NCI-H82 (cell line): ENCODE measurements around the gene SHISA8.
"Not testable (repeated sequence)": the region's sequence is repeated elsewhere in the genome, so short reads cannot be mapped to it uniquely, and the experiment has no call there.

Experiments
- DNase-seq: peaks from one replicate; lab custom pipeline; 2025; lab: John Stamatoyannopoulos, UW

The SHISA8 gene

DNA sequence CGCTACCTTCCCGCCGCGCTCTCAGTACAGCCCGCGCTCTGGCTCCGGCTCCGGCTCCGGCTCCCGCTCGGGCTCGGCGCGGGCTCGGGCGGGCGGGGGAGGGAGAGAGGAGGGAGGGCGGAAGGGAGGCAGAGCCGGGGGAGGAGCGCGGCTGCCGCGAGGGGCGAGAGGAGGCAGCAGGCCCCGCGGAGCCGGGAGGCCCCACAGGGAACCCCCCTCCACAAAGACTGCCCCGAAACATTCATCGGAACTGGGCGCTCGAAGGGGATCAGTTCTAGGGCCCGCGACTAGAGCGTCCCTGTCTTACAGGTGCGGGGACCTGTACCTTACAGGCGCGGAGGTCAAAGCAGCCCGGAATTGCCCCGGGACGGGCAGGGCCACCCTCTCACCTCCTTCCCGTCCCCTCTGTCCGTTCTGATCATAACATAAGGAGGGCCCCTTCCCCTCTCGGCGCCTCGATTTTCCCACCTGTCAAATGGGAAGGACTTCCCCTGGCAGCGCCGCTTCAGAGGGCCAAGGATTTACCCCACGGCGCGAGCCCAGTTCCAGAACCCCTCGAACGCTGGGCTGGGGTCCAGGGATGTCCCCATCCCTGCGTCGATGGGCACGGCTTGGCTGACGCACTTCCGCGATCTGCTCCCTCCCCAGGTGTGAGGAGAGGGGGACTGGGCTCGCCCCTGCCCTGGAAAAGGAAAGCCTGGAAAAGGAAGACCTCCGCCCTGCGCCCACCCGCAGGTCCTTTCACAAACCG lies at the start of gene SHISA8:
SHISA8 (minus strand) TSS at position 40 of the 751 bp plus-strand sequence. CDS start 407 bp downstream, outside the sequence.
- peak; percentile 26 for DNase-seq

DNA sequence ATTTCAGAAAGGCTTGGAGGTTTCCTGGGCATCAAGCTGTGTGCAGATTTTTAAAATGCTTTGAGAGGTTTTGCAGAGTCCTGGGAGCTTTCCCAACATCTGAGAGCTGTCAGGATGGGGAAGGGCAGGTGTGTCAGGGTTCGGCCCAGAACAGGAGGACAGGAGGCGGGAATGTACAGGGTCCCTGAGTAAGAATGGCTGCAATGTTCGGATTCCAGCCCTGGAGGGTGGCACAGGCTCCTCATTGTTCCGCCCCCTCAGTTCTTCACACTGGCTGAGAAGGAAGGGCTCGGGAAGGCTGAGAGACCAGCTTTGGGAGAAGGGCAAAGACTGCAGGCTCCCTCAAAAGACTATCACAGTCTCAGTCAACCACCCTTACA lies 49.2 kb upstream of the SHISA8 start:
- no peak for DNase-seq

GRCh38 chr22:41963453-41964111 lies 48.7 kb upstream of the SHISA8 start:
- peak; percentile 50 for DNase-seq

DNA sequence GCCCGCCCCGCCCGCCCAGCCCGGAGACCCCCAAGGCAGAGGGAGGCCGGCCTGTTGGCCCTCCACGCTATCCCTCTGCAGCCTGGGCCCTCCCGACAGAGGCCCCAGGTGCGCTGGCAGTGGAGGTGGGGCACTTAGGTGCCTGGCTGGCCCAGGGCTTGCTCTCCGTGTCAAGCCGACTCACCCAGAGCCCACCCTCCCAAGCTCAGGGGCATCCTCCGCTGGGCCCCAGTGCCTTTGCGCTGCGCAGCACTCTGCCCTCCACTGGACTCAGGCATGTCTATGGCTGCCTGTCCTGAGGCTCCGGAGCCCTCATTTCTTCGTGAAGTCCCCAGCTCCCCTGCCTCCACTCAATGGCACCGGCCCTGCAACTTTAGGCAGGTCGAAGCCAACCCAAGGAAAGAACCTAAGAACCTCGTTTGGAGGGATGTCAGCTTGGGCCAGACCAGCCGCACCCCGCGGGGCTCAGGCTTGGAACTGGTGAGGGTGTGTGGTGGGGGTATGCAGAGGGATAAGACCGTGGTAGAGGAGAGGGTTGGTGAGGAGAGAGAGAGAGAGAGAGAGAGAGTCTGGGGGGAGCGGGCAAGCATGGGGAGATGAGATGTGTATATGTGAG lies 43.2 kb upstream of the SHISA8 start:
- no peak for DNase-seq

GRCh38 chr22:41952713-41953112 lies 37.8 kb upstream of the SHISA8 start:
- DNase-seq = no peak

GRCh38 chr22:41951898-41952474 lies 37.1 kb upstream of the SHISA8 start, which contains the start of gene SMIM45:
SMIM45 (plus strand) TSS chr22:41952150.
- DNase-seq = peak; percentile 84

DNA sequence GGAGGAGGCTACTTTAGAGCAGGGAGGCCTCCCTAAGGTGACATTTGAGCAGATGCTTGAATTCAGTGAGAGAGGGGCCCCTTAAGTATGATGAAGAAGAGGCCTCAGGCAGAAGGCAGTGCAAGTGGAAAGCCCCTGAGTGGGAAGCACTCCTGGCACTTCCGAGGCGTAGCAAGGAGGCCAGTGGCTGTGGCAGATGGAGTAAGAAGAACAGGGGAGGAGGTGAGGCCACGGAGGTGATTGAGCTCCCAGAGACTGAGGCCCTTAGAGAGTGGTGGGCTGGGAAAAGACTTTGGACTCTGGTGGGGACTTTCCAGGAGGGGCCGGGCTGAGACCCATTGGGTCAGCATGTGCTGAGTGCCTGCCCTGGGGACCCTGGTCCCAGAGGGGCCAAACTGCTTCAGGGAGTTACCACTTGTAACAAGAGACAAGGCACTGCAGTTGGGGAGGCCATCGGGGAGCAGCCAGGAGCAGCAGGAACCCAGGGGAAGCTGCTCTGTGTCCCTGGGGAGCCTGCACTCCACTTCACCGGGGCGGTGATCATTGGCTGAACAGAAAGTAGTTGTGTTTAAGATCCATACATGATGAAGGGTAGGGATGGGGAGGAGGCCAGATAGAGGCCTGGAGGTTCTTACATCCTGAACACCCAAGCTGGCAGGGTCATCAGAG lies 34.6 kb upstream of the SHISA8 start:
- DNase-seq = no peak

- not testable (repeated sequence) for DNase-seq
These were observed 34.0 kb upstream of the SHISA8 start for GRCh38 chr22:41948928-41949296.

DNA sequence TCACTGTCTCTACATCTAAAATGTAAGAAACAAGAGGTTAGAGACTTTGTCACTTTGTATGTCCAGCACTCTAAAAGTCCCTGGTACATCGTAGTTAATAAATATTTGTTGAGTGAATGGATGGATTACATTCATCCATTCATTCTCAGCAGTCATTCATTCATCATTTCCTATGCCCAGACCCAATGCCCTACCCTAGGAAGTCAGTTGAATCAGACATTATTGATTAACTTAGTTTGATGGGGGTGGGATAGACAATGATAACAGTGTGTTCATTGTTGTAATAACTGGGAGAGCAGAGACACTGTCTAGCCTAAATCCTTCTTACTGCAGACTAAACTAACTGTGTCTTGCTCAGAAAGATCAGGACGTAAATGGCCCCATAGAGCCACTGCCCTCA lies 33.3 kb upstream of the SHISA8 start:
- no peak for DNase-seq

- DNase-seq = no peak
These were observed 32.7 kb upstream of the SHISA8 start for GRCh38 chr22:41947424-41948080.

- peak; percentile 98 for DNase-seq
These were observed 32.0 kb upstream of the SHISA8 start, which contains the start of gene CENPM for GRCh38 chr22:41946629-41947423. CENPM (minus strand) TSS chr22:41947152; CDS start chr22:41947076, 76 bp downstream.

DNA sequence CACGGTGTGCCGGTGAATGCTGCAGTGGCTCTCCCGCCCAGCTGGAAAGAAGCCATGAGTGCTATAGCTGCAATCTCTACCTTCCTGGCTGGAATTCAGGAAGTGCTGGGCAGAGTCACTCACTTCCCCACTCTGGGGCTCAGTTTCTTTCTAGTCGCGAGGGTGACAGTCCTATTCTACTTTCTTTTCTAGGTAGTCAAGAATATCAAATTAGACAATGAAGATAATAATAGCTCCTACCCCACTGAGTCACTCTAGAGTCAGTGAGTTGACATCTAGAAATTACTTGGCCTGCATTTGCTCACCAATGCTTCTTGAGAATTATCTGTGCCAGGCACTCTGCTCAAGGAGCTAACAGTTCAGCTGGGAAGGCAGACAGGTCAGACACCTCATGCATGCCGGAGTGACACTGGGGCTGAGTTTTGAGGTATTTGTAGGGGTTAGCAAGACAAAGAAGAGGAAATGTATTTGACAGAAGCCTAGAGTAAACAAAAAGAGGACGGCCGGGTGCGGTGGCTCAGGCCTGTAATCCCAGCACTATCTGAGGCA lies 28.9 kb upstream of the SHISA8 start:
- DNase-seq = no peak

- DNase-seq = peak; percentile 70
These were observed 26.2 kb upstream of the SHISA8 start for GRCh38 chr22:41940832-41941765.

- peak; percentile 15 for DNase-seq
These were observed 25.3 kb upstream of the SHISA8 start for GRCh38 chr22:41939981-41940831.

DNA sequence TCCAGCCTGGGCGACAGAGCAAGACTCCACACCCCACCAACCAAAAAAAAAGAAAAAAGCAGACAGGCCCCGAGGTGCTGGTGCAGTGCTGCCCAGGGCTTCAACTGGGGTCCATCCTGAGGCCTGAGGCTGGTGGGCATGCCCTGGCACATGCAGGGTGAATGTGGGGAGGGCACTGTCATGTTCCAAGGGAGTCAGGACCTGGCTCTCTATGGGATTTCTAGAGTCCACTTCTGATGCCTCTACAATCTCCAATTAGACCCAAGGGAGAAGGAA lies 22.0 kb upstream of the SHISA8 start:
- no peak for DNase-seq

DNA sequence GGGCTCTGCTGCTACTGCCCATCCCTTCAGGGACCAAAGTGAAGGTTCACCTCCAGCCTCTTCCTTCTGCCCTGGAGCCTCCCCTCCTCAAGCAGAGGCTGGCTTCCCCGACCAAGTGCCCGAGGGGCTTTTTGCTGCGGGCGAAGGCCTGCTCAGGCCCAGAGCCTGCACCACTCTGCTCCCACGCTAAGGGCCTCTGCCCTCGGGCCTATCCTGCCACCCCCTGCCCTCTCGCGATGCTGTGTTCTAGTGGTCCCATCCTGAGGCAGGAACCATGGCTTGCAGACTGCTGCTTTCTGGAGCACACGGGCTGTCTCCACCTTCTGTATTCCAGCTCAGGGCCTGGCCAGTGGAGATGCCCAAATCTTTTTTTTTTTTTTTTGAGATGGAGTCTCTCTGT lies 20.6 kb upstream of the SHISA8 start:
- DNase-seq = no peak

DNA sequence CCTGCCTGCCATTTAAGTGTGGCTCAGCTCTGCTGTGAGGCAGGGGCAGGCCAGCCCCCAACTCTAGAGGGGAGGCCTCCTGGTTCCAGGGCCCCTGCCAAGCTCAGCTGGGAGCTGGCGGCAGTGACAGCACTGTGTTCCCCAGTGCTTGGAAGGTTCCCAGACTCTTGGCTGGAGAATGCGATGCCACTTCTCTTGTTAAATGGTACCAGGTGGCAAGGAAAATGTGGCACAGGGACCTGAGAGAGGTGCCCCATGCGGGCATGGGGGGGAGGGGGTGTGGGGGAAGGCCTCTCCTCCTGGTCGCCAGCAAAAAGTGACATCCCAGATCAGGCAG lies 20.1 kb upstream of the SHISA8 start:
- no peak for DNase-seq

- no peak for DNase-seq
These were observed 19.6 kb upstream of the SHISA8 start for GRCh38 chr22:41934284-41935014.
